Thymus (tissue), 11 donors: ENCODE measurements around the gene TMIGD2. TPM values are rescaled to one million over a fixed set of nuclear protein-coding genes. Genes with fewer than 3 reads are reported as not detected.
"Not testable (repeated sequence)": the region's sequence is repeated elsewhere in the genome, so short reads cannot be mapped to it uniquely, and the experiment has no call there.

Experiments used
- DNase-seq, 9 donors: peaks; one replicate each; pipeline ENCODE4 v3.0.0-alpha.2; 2013; ENCODE audit warnings: low spot score in 9 of 9, low read depth in 6 of 9, missing footprints in 1 of 9
- H3K27ac ChIP-seq, 2 donors: one replicate each; pipeline ENCODE4 v1.5.1; 2013; ENCODE audit warnings: control low read depth in 1 of 2, low read depth in 1 of 2, low read length in 1 of 2, mild to moderate bottlenecking in 1 of 2, moderate library complexity in 1 of 2
- H3K27me3 ChIP-seq, 2 donors: one replicate each; pipeline ENCODE4 v1.5.1; 2013; ENCODE audit warnings: low read length in 1 of 2; ENCODE audit not compliant: control insufficient read depth in 2 of 2, insufficient read depth in 1 of 2
- H3K36me3 ChIP-seq, 2 donors: one replicate each; pipeline ENCODE4 v1.5.1; 2013; ENCODE audit warnings: low read length in 1 of 2, mild to moderate bottlenecking in 1 of 2, moderate library complexity in 1 of 2; ENCODE audit not compliant: control insufficient read depth in 2 of 2, insufficient read depth in 2 of 2
- H3K4me1 ChIP-seq, 2 donors: one replicate each; pipeline ENCODE4 v1.5.1; 2013; ENCODE audit warnings: low read length in 2 of 2; ENCODE audit not compliant: control insufficient read depth in 2 of 2, insufficient read depth in 2 of 2
- H3K4me3 ChIP-seq, 2 donors: one replicate each; pipeline ENCODE4 v1.5.1; 2013; ENCODE audit warnings: low read length in 2 of 2, control low read depth in 1 of 2, mild to moderate bottlenecking in 1 of 2
- H3K9me3 ChIP-seq, 2 donors: one replicate each; pipeline ENCODE4 v1.5.1; 2013; ENCODE audit warnings: low read length in 1 of 2, mild to moderate bottlenecking in 1 of 2; ENCODE audit not compliant: control insufficient read depth in 2 of 2, insufficient read depth in 1 of 2
- WGBS: extraction: QIAGEN DNeasy Blood & Tissue Kit; methylation state at CpG from one replicate; pipeline ENCODE4 v1.1.7; 2013; 5-methylcytosine and 5-hydroxymethylcytosine counted together
- polyA plus RNA-seq: library from polyadenylated mRNA; stranded (reverse); fragments of 200-250 nt; gene quantifications from one replicate; pipeline ENCODE4 v1.2.3, GENCODE V29; 2013
- total RNA-seq: library from RNA; stranded (reverse); fragments of 120-200 nt; gene quantifications from one replicate; pipeline ENCODE4 v1.2.4, GENCODE V29; 2013
- donor health status: healthy.

Gene TMIGD2
- total and polyA plus RNA-seq, 2 donors: 64.8 to 87.9 TPM

- peak in 5 of 9 donors; percentile 33 to 75 (median 46) for DNase-seq
- WGBS: 57% methylated on average over 14 of the region's 14 CpGs
- H3K4me3 ChIP-seq: no peak overlapping the region
- H3K4me1 ChIP-seq: peaks cover 24 to 49% of the 10 kb centered on the region in 2 donors
- H3K36me3 ChIP-seq: peaks cover 27 to 37% of the 10 kb centered on the region in 2 donors
- no peaks in the 10 kb centered on the region for H3K9me3 ChIP-seq
- H3K27me3 ChIP-seq: no peaks in the 10 kb centered on the region
- H3K27ac ChIP-seq: peak overlapping the region; percentile 19 to 42
Observed at GRCh38 chr19:4295972-4296771, 6.0 kb downstream of the TMIGD2 start.

- no peaks in the 10 kb centered on the region for H3K27me3 ChIP-seq
- peaks cover 27 to 37% of the 10 kb centered on the region in 2 donors for H3K36me3 ChIP-seq
- no peak for DNase-seq
- H3K4me3 ChIP-seq: no peak overlapping the region
- peaks cover 0 to 4% of the 10 kb centered on the region in 2 donors for H3K9me3 ChIP-seq
- no peak overlapping the region for H3K27ac ChIP-seq
- peaks cover 21 to 34% of the 10 kb centered on the region in 2 donors for H3K4me1 ChIP-seq
- 97% methylated on average over 10 of the region's 10 CpGs for WGBS
Observed at GRCh38 chr19:4294389-4294788, 7.8 kb downstream of the TMIGD2 start.

GRCh38 chr19:4292515-4292914 lies 9.7 kb downstream of the TMIGD2 start:
- H3K27ac ChIP-seq: no peak overlapping the region
- DNase-seq: no peak
- peaks cover 0 to 4% of the 10 kb centered on the region in 2 donors for H3K9me3 ChIP-seq
- H3K36me3 ChIP-seq: peaks cover 18 to 27% of the 10 kb centered on the region in 2 donors
- 96% methylated on average over 15 of the region's 15 CpGs for WGBS
- peaks cover 8 to 16% of the 10 kb centered on the region in 2 donors for H3K4me1 ChIP-seq
- no peak overlapping the region for H3K4me3 ChIP-seq
- no peaks in the 10 kb centered on the region for H3K27me3 ChIP-seq

- peaks cover 3 to 4% of the 10 kb centered on the region in 2 donors for H3K4me1 ChIP-seq
- H3K4me3 ChIP-seq: no peak overlapping the region
- no peaks in the 10 kb centered on the region for H3K27me3 ChIP-seq
- DNase-seq: no peak
- H3K27ac ChIP-seq: no peak overlapping the region
- peaks cover 0 to 4% of the 10 kb centered on the region in 2 donors for H3K9me3 ChIP-seq
- 90% methylated on average over 8 of the region's 8 CpGs for WGBS
- H3K36me3 ChIP-seq: peaks cover 10 to 27% of the 10 kb centered on the region in 2 donors
Observed at GRCh38 chr19:4291184-4291732, 10.9 kb downstream of the TMIGD2 start.

- peaks cover 0 to 7% of the 10 kb centered on the region in 2 donors for H3K27me3 ChIP-seq
- H3K9me3 ChIP-seq: peaks cover 0 to 4% of the 10 kb centered on the region in 2 donors
- DNase-seq: no peak
- 94% methylated on average over 16 of the region's 16 CpGs for WGBS
- H3K36me3 ChIP-seq: peaks cover 0 to 11% of the 10 kb centered on the region in 2 donors
- no peaks in the 10 kb centered on the region for H3K4me1 ChIP-seq
- H3K27ac ChIP-seq: no peak overlapping the region
- no peak overlapping the region for H3K4me3 ChIP-seq
Observed at GRCh38 chr19:4288091-4288777, 14.0 kb downstream of the TMIGD2 start.

GRCh38 chr19:4286141-4286540 lies 16.0 kb downstream of the TMIGD2 start:
- H3K27ac ChIP-seq, H3K4me3 ChIP-seq, H3K9me3 ChIP-seq, DNase-seq, H3K36me3 ChIP-seq, H3K4me1 ChIP-seq: not testable (repeated sequence)
- peaks cover 0 to 20% of the 10 kb centered on the region in 2 donors for H3K27me3 ChIP-seq
- 96% methylated on average over 4 of the region's 4 CpGs for whole genome bisulfite sequencing

- Histone ChIP-seq H3K27me3 (peaks cover 11 to 31% of the 10 kb centered on the region in 2 donors), H3K27ac (no peak overlapping the region), H3K4me1 (peaks cover 0 to 2% of the 10 kb centered on the region in 2 donors), H3K36me3 (no peaks in the 10 kb centered on the region), H3K9me3 (peaks cover 0 to 1% of the 10 kb centered on the region in 2 donors), H3K4me3 (no peak overlapping the region)
- 85% methylated on average over 6 of the region's 6 CpGs for WGBS
- no peak for DNase-seq
Observed at GRCh38 chr19:4284974-4285373, 17.2 kb downstream of the TMIGD2 start.

GRCh38 chr19:4284176-4284958 lies 17.8 kb downstream of the TMIGD2 start:
- Histone ChIP-seq H3K36me3 (no peaks in the 10 kb centered on the region), H3K4me3 (no peak overlapping the region), H3K27me3 (peaks cover 17 to 37% of the 10 kb centered on the region in 2 donors), H3K27ac (no peak overlapping the region), H3K9me3 (peaks cover 0 to 1% of the 10 kb centered on the region in 2 donors), H3K4me1 (peaks cover 3 to 4% of the 10 kb centered on the region in 2 donors)
- DNase-seq: no peak
- WGBS: 72% methylated on average over 20 of the region's 20 CpGs
